Inflammatory macrophage treated with lipopolysaccharide for 1 hour (primary cell): ENCODE measurements around the gene DCDC1.
"Not testable (repeated sequence)": the region's sequence is repeated elsewhere in the genome, so short reads cannot be mapped to it uniquely, and the experiment has no call there.

Experiments
- DNase-seq, 2 donors: peaks; one replicate each; pipeline ENCODE4 v3.0.0-alpha.2; 2020 to 2022

The DCDC1 gene

DNA sequence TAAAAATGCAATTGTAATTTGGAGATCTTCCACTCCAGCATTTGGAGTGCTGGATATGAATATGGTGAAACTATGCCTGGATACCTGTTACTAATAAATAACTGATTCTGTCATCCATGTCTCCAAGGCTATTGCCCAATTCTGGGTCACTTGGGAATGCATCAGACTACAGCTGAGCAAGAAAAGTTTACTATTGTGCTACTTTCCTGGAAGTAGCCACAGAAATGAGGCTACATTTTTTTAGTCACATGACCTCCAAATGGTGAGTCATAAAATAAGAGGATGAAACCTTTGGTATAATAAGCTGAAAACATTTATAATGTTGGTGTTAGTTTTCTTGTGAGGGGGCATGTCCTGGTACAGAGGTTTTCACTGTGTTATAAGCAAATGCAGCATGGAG, 44.4 kb downstream of the DCDC1 start:
- no peak for DNase-seq

DNA sequence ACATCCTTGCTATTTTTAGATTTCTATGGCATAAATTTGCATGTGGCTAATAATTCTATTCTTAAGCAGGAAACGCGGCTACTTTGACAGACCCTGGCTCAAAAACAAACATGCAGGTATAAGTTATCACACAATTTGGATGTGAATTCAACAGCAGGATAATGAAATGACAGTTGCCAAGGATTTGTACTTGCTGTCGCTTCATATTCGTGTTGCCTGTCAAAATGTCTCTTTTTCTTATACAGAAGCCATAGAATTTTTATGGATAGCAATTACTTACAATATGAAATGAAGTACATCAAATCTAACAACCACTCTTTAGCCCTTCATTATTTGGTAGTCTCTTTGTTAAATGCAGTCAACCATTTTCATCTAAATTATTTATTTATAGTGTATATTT, 46.4 kb downstream of the DCDC1 start:
- DNase-seq = no peak

DNA sequence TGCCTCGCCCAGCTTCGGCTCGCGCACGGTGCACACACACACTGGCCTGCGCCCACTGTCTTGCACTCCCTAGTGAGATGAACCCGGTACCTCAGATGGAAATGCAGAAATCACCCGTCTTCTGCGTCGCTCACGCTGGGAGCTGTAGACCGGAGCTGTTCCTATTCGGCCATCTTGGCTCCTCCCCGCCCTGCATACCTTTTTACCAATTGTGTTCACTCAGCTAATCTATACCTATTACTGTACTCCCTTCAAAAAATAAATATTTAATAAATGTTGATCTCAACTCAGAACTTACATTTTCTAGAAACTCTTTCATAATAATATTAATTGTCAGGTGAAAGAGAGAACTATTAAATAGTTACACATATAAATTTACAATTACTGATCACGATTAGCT, 48.0 kb downstream of the DCDC1 start:
- not testable (repeated sequence) for DNase-seq

DNA sequence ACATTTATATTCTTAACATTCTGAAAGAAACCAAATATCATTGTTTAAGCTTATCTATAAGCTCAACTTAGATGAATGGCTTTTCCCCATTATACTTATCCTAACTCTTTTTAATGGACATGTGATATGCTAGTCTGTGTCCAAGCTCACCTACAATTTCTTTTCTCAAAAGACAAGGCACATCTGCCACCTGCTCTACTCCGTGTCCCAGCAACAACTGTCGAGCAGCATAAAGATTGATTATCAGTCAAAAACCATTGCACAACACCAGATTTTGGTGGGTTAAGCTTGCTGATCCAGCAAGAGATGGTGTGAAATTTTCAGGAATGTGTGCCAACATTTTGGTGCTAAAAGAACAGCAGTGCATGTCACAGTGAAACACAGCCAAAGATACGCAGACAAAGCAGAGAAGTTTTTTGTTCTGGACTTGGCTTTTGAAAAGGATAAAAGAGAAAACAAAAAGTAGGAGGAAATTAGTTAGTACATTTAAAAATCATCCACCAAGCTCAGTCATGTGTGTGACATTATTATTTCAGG, 65.8 kb downstream of the DCDC1 start:
- DNase-seq = no peak

DNA sequence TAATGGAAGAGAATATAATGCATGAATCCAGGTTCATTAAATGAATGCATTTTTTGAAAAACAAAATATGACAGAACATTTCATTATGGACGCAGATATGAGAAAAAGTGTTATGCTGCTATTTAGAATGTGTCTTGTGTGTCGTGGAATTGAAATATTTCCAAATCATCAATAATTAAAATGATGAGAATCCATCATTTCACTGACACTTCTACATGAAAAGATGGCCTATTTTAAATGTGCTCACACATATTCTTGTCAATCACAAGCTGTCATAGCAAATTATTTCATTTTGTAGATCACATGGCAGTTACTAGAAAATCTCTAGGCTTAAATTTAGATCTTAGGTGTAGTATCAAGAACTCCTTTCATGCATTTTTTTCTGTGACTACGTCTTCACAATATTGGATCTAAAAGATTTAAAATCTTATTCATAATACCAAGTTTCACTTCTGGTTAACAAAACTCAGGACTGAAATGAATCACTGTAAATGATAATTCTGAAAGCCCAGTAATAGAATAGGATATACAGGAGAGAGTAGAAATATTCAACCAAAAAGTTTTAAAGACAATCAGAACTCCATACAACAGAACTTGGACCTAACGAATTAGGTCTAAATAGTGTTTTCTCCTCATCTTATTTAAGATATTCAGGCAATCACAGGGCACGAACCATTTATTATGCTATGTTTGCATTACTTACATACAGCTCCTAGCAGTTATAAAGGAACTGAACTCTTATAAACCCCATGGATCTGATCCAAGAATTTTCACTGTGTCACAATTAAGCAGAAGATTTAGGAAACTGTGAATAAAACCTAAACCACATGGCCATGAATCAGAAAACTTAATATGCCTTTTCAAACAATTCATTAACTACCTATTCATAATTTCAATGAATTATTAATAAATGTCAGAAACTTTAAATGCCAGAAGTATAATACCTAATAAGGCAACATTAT, 67.7 kb downstream of the DCDC1 start:
- DNase-seq = no peak

DNA sequence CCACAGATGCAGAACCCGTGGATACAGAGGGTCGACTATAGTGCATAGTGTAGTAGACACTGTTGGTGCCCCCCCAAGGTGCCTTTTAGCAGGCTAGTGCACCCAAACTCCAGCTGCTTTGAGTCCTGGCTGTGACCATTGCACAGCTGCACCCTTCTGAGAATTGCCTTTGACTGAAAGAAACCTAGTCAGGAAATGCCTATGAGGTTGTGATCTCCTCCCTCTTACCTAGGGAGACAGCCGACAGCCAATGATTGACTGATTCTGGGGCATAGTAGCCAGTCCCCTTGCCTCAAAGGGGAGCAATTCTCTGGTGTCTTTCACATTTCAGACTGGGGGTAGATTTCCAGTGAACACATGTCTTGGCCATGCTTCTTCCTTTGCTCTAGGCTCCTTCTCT, 74.2 kb downstream of the DCDC1 start:
- no peak for DNase-seq

DNA sequence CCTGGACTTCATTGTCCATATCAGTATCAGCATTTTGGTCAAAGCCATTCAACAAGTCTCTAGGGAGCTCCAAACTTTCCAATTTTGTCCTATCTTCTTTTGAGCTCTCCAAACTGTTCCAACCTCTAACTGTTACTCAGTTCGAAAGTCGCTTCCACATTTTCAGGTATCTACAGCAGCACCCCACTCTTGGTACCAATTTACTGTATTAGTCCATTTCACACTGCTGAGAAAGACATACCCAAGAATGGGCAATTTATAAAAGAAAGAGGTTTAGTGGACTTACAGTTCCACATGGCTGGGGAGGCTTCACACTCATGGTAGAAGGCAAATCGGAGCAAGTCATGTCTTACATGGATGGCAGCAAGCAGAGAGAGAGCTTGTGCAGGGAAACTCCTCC, 96.0 kb downstream of the DCDC1 start:
- DNase-seq = not testable (repeated sequence)

DNA sequence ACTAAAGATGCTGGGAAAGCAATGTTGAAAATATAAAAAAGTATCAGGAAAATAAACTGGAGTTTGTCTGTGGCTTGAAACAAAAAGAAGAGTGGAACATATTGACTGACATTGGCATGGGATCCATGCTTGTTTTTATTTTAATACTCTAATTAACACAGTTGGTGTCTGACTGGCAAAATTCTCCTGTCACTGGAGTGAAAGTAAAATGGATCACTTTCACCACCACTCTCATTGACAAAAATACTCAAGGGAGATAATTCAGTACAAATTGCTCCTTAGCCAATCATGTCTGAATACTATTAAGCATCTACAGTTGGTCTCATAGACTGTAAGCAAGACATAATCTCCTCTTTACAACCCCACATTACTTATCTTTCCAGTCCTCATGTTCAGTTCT, 101.8 kb downstream of the DCDC1 start:
- no peak for DNase-seq

DNA sequence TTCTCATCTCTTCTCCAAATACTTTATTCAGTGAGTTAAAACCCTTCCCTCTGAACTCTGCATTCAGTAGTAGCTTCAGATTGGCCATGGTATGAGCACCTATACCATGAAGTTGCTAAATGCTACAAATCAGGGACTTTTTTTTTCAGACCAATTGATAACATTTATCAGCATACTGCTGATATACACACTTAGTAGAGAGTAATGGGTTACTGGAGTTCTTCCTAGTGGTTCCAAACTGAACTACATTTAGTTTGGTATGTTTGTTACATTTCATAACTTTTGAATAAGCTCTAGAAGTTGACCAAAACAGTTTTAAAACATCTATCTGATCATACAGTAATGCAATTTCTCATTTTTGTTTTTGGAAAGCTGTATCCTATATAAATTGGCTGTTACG, 104.7 kb downstream of the DCDC1 start:
- DNase-seq = no peak

DNA sequence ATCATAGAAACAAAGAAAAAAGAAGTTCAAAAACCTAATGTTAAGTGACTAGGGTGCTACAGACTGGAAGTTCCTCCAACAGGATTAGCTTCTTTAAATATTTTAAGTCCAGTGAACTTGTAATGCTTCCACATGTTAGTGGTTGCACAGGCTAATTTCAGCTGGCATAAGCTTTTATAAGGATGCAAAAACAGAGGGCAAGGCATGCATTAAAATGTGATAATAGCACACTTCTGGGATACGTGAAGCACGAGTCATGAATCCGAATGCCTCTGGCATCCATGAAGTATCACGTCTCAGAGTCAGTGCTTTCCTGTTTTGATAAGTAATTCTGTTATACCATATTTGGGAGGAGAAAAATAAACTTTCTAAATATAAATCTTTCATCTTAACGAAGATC, 106.8 kb downstream of the DCDC1 start:
- DNase-seq = no peak

DNA sequence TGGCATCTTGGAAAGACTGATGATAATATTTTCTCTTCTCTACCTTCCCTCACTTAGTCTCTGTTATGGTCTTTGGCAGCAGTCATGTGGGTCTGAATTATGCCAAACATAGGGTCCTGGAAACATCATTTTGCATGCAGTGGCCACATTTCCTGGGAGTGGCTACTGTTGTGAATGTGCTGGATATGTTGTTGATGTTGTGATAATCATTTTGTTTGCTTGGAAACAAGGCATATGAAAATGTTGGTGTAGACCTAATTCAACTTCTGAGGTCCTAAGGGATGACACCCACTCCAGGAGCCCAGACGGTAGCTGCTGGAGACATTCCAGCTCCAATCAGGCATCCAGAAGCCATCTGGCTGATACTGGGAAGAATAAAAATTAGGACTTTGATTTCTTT, 109.7 kb downstream of the DCDC1 start:
- DNase-seq = no peak

DNA sequence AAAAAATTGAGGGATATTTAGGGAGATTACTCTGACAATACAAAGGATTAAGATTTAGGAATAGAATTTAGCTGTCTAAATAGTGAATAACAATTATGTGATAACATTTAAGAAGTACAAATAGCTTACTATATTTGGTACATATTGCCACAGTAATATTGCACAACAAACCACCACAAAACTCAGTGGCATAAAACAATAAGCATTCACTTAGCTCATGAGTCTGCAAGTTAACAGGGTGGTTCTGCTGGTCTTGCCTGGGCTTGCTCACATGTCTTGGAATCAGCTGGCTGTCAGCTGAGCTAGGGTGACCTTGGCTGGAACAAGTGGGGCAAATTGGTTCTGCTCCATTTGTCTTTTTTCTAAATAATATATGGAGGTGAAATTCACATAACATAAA, 115.1 kb downstream of the DCDC1 start:
- no peak for DNase-seq

DNA sequence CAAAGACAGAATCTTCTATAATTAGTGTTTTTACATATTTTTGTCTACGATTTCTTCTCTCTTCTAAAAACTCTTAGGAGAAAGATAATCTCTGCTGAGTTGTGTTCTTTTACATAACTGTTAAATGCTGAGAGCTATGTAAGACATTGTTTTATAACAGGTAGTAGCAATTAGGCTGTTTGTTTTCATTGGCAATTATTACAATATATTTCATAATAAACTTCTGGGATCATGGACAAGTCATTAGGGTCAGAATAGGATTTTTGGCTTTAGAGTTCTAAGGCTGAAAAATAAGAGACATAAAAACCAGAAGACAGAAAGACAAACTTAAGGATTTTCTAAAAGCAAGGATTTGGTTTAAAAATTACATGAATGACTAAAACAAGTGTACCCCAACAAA, 120.8 kb downstream of the DCDC1 start:
- no peak for DNase-seq

DNA sequence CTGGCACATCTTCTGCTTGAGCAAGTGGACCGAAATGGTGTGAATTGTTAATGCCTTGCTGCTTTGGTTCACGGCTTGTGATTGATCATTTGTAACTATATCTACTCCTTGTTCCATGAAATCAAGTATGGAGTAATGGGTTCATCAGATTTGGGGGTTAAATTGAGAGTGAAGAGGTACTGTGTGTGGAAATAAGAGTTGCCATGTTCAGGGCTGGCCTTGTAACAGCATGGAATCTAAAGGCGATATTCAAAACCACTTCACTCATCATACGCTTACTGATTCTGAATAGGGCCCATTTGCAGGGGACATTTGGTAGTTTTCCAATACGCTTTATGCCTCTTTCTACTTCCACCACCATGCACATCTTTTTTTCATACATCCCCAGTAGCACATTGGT, 122.2 kb downstream of the DCDC1 start:
- no peak for DNase-seq

DNA sequence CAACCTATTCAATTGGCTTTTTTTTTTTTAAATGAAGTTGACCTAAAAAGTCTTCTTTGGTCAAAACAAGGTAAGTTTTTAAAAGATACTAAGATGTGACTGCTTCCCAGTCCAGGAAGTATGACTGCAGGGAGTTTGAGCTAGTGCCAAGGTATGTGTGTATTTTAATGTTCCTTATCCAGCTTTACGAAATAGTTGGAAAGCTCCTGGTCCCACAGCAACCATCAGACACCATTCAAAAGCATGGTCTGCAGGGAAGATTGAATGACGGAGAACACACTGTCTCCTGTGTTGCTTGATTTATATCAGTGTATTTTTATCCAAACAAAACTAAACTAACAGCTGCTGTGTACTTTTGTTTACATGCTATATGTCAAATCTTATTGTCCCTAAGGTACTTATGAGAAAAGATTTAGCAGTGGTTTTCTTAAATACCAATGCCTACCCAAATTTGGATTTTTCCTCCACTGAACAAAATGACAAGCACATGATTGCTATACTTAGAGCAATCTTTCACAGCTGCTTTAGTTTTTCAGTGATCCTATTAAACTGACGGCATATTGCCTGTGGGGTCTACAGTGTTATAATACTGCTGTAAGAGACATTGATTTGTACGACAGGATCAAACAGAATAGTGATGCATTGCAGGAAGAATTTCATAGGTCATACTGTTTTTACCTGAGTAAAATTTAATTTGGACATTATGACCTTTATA, 122.9 kb downstream of the DCDC1 start:
- DNase-seq = no peak

DNA sequence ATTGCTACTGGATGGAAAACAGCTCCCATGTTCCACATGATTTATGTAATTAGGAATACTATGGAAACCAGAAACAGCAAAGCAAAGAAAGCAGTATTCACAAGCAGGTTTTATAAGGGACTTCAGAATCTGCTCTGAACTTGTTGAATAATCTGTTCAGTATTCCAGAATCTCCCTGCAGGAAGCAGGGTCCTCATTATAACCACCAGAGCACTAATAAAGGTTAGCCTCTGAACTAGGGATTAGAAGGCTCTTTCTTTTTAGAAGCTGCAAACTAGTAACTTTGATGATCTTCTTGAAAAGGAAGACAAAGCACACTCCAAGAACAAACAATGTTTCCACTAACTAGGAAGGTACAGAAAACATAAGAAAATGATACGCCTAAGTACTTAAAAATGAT, 125.8 kb downstream of the DCDC1 start:
- no peak for DNase-seq

DNA sequence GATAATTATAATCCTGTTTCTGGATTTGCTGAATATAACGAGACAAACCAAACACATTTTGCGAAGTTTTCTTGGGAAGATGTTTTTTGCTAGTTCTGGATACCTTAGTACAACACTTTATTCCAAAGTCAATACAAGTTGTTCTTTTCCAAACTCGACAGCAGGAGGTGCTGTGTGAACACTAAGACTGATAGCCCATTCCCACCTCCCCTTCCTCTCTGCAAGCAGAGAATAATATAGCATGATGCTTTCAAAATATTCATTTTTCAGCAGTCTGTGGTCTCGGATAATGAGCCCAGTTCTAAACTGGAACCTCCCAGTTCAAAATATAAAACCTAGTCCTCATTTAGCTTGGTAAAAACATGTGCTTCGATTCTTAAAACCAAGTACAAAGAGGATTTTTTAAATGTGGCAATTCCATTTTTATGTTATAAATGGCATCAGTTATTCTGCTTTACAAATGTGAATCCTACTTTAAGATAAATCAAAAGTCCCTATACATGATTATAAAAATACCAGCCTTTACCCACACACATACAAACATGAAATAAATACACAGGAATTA, 129.1 kb downstream of the DCDC1 start:
- DNase-seq = peak; percentile 7 to 21

DNA sequence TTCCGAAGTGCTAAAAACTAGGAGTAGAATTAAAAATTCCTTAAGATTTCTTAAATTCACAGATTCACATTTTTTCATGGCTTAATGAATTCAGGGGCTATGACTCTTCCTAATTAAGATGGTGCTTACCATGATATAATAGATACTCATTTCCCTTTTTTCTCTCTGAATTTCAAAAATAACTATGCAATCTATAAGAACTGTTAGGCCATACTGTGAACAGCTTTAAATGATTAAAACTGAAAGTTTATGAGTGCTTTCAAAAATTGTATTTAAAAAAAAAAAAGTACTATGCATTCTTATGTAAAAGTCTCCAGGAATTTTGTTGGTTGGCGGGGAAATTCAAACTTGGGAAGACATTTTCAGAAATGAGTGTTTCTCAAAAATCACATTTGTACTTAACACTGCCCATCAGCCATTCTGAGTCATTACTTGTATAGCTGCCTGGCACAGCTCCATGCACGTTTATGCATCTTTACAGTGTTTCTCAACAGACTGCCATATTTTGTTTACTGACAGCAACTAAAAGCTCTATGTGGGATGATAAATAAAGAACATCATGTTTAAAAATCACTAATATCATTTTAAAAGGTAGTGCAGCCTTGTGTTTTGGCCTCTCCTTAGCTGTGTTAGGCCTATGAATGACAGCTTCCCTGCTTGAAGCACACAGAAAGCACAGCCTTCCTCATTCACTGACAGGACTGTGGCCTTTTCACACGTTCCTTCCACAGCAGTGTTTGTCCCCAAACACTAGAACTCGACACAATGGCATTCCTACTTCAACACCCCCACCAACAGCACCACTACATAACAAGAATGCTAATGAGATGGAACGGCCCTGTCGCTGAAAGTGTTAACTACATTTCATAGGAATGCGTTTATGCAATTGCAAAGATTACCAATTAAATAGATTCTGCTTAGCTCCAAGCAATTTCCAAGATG, 131.4 kb downstream of the DCDC1 start:
- DNase-seq = no peak

DNA sequence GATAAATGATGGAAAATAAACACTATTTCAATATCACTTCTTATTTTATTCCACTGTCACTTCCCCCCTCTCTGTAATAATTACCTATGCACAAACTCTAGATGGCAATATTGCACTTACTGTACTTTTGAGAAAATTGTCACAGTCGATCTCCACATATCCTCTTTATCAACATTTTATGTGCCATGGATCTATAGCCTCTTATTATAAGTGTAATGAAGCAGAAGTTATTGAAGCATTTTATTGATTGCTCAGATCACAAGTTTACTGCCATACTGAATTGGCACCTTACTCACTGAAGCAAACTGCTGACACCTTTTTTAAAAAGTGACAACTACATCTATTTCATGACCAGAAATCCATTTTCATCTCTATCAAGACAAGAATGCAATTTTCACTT, 133.4 kb downstream of the DCDC1 start:
- no peak for DNase-seq

DNA sequence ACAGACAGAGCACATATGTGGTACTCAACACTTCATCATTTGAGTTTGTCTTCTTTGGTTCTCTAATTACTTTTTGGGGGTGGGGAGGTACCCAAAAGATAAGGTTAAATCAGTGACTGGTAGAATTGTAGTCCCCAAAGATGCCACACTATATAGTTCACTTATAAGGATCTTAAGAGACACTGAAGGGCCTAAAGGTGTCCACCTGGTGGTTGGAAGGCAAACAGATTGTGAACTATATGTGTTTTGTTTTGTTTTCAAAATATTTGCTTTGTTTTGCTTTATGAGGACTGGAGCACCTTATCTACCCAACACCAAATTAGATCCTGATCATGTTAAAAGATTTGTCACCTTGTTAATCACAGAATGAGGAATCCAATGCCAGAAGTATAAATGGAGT, 136.1 kb downstream of the DCDC1 start:
- DNase-seq = no peak

DNA sequence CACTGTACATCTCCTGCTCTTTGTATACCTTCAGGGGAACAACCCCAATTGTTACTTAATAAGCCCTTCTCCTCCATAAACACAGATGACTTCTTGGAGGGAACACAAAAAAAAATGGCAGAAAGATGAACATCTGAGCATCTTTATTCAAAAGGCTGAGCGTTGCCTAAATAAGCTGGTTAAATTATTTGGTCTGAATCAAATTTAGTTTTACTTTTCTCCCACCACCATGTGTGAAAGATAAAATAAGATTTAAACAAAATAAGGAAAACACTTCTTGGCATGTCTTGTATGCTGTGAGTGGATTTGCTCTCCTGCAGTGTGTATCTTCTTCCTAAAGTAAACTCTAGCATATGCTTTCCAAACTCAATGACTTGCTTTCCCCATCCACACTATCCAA, 137.9 kb downstream of the DCDC1 start:
- DNase-seq = no peak

DNA sequence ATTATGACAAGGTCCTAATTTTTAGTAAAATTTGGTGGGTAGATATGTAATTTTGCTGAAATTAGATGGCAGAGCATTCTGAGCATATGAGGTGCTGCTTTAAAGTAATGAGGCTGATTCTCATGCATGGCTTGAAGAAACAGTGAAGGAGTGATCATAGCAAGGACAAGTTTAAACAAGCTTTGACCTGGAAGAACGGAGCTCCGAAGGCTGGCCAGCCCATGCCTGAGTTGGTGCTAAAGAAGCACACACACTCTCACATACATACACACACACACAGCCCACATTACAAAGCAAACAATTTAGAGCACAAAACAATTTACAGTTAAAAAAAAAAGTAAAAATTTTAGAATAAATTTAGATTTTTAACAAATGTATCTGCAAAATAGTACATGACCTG, 150.7 kb downstream of the DCDC1 start:
- DNase-seq = no peak

DNA sequence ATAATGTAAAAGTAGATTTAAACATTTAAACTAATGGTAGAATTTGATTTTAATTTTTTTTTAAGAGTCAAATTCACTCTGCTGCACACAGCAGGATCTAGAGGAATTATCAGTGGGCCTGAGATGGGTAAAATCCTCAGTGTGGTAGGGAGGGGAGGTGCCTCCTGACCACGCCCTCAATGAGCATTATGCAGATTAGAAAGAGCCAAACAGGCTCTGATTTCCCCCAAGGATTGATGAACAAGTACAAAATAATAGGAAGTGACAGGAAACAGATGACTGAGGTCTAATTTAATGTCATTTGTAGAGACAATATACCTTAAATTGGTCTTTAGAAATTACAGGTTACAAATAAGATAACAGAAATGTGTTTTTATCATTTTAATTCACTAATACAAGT, 155.2 kb downstream of the DCDC1 start:
- no peak for DNase-seq
